Left lobe of liver (tissue), 2 donors: ENCODE results near the gene DGKB. TPM values are rescaled to one million over a fixed set of nuclear protein-coding genes. Genes with fewer than 3 reads are reported as not detected.

Experiments
- ATAC-seq: fragments of 200-7000 bp; cut with Tn5 transposase; one replicate; pipeline ENCODE4 v1.9.1; 2020; ENCODE audit warnings: mild to moderate bottlenecking, moderate library complexity
- DNase-seq: peaks from one replicate; pipeline ENCODE4 v3.0.0-alpha.2; 2020; ENCODE audit warnings: low spot score
- total RNA-seq: library from RNA; stranded (reverse); gene quantifications from one replicate; pipeline ENCODE4 v1.2.1, GENCODE V29; 2021
- donor health status: DM: no; HTN: no; CAD: no; lungs with moderate emphysema.
- donor health status: DM: no; HTN: yes; CAD: no.

DGKB gene
- total RNA-seq, 1 donor from 2014 or later = 0.33 TPM

GRCh38 chr7:14177876-14178275 lies 724.7 kb downstream of the DGKB start:
- ATAC-seq (no peak), DNase-seq (no peak)

DNA sequence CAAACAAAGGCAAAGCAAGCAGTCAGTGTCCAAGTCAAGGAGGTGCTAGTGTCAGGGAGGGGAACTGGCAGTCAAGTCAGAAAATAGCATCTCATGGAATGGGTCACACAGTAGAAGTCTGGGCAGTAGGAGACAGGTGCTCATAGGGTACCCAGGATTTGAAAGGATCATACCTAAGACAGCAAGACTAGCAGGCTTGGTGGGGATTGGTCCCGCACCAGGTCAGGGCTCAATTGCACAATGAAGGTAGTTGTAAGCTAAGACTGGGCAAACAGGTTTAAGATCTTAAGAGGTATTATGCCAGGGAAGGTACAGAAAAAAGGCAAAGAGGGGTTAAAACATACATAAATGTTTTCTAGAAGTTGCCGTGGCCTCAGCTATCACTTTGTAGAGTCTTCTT lies 731.7 kb downstream of the DGKB start:
- ATAC-seq = no peak
- no peak for DNase-seq

GRCh38 chr7:14158111-14158510 lies 744.4 kb downstream of the DGKB start:
- DNase-seq = no peak
- ATAC-seq = no peak

DNA sequence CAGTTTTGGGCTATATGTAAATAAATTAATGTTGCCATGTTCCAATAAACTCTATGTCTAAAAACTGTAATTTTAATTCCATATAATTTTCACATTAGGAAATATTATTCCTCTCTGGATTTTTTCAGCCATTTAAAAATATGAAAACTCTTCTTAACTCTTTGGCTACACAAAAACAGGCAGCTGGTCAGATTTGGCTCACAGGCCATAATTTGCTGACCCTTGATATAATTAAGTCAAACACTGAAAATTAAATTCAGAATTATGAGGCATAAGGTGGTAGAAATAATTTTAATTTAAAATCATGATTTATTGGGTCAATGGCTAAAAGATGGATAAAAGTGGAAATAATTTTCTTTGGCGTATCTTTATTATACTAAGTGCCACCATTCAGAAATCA lies 746.1 kb downstream of the DGKB start:
- no peak for ATAC-seq
- no peak for DNase-seq

GRCh38 chr7:14148974-14149373 lies 753.6 kb downstream of the DGKB start:
- ATAC-seq = no peak
- DNase-seq = no peak

DNA sequence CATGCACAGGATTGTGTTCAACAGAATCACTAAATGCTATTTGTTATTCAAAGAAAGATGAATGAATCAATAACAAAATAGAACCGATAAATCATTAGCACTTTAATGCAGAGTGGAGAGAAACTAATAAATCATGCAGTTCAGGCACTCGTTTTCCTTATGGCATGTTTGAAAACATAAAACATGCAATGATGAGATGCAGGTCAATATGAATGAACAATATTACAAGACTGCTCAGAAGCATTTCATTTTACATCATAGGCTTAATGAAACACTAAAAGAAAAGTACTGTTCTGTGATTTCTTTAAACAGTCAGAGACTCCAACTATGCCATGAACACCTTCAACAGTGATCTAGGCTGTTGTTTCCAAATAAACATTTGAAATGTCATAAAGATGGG lies 755.0 kb downstream of the DGKB start:
- ATAC-seq = no peak

GRCh38 chr7:14144538-14144937 lies 758.0 kb downstream of the DGKB start:
- DNase-seq (no peak), ATAC-seq (no peak)

More for the DNA sequence above, 755.0 kb downstream of the DGKB start:
- DNase-seq = no peak

GRCh38 chr7:14144109-14144508 lies 758.4 kb downstream of the DGKB start:
- no peak for ATAC-seq

GRCh38 chr7:14137676-14138075 lies 764.9 kb downstream of the DGKB start:
- no peak for DNase-seq

More at GRCh38 chr7:14144109-14144508, 758.4 kb downstream of the DGKB start:
- DNase-seq = no peak

GRCh38 chr7:14133752-14134151 lies 768.8 kb downstream of the DGKB start:
- no peak for DNase-seq
- ATAC-seq = no peak

More at GRCh38 chr7:14137676-14138075, 764.9 kb downstream of the DGKB start:
- ATAC-seq = no peak

DNA sequence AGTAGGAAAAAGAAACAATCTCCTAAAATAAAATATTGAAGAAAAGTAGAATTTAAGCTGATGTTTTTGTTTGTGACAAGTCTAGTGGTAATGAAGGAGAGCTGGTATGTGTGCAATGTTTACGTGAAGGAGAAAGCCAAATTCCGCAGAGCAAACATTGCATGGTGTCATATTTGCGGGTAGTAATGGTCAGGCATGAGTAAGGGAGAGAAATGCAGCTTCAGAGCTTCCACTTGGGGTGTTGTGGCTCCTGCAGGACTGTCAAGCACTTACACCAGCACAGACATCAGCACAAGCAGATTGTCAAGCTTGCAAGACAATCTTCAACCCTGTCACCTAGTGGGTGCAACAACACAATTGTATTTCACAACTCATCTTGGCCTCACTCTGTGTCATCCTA lies 776.6 kb downstream of the DGKB start:
- no peak for ATAC-seq
- DNase-seq = no peak

- no peak for ATAC-seq
- DNase-seq = no peak
These were observed 777.8 kb downstream of the DGKB start for GRCh38 chr7:14124716-14125115.

GRCh38 chr7:14123923-14124322 lies 778.6 kb downstream of the DGKB start:
- ATAC-seq (no peak), DNase-seq (no peak)

- ATAC-seq (no peak), DNase-seq (no peak)
These were observed 786.9 kb downstream of the DGKB start for GRCh38 chr7:14115701-14116100.

- no peak for DNase-seq
- no peak for ATAC-seq
These were observed 797.7 kb downstream of the DGKB start for GRCh38 chr7:14104861-14105260.

- DNase-seq (no peak), ATAC-seq (no peak)
These were observed 806.4 kb downstream of the DGKB start for GRCh38 chr7:14096159-14096558.

DNA sequence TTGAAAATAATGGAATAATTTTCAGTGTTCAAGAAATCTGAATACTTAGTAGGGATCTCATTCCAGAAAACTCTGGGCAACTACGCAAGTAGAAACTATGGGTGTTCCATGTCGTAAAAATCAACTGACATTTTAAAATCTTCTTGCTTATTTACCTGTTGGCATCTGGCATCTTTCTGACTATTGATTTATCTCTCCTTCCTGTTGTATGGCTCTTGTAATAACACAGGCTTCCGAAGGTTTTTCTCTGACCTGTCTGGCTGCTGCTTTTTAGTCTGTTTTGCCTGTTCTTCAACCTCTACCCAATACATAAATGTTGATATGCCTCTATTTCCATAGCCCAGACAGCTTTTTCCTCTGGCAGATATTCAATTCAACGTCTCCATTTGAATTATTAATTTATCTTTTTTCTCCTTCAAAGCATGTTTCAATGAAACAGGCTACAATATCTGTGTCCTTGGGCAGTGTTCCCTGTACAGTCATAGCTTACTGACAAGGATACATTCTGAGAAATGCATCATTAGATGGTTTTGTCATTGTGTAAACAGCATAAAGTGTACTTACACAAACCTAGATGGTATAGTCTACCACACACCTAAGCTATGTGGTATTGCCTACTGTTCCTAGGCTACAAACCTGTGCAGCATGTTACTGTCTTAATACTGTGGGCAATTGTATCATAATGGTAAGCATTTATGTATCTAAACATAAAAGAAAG lies 807.2 kb downstream of the DGKB start:
- ATAC-seq = peak; percentile 19
- no peak for DNase-seq
